ENCODE data around the gene CTTN. TPM values are rescaled to one million over a fixed set of nuclear protein-coding genes. Genes with fewer than 3 reads are reported as not detected.

The CTTN gene
- total and polyA plus RNA-seq, 2 of the 8 experiments (the other 6 are each of a cell fraction or from before 2014, with no cell fraction given) = 84.6 to 216 TPM

- TF ChIP-seq CHD7 (IDR thresholded peaks at IDR 0.05; ENCODE audit: insufficient replicate concordance, low read length) = no peak
- no peak for TF ChIP-seq EP300 (IDR thresholded peaks at IDR 0.05; ENCODE audit: borderline replicate concordance in 1 of 2, low read depth in 2 of 2, low read length in 2 of 2)
- TF ChIP-seq MAX (IDR thresholded peaks at IDR 0.05) = no peak
- TF ChIP-seq BCL11A (IDR thresholded peaks at IDR 0.05; ENCODE audit: low read depth in 2 of 2, low read length in 2 of 2) = no peak
- TF ChIP-seq TEAD4 (IDR thresholded peaks at IDR 0.05; ENCODE audit: low read depth, low read length) = no peak
- no peak for TF ChIP-seq SRF (IDR thresholded peaks at IDR 0.05; ENCODE audit: low read depth, low read length)
- TF ChIP-seq PHF8 (conservative IDR thresholded peaks at IDR 0.05; ENCODE audit: low read depth, low read length) = no peak
- TF ChIP-seq CBX5 (IDR thresholded peaks at IDR 0.05; ENCODE audit: low read depth, low read length) = no peak
- no peak for TF ChIP-seq KDM4A (IDR thresholded peaks at IDR 0.05; ENCODE audit: low read depth, low read length, severe bottlenecking)
- no peak for TF ChIP-seq FOSL1 (IDR thresholded peaks at IDR 0.05; ENCODE audit: insufficient read depth, low read depth, low read length)
These were observed 31.3 kb upstream of the CTTN start (continued) for GRCh38 chr11:70367071-70367470.

Data from H1 (cell line).